Measurements from ENCODE around the gene SLC25A39.

Gene SLC25A39

DNA sequence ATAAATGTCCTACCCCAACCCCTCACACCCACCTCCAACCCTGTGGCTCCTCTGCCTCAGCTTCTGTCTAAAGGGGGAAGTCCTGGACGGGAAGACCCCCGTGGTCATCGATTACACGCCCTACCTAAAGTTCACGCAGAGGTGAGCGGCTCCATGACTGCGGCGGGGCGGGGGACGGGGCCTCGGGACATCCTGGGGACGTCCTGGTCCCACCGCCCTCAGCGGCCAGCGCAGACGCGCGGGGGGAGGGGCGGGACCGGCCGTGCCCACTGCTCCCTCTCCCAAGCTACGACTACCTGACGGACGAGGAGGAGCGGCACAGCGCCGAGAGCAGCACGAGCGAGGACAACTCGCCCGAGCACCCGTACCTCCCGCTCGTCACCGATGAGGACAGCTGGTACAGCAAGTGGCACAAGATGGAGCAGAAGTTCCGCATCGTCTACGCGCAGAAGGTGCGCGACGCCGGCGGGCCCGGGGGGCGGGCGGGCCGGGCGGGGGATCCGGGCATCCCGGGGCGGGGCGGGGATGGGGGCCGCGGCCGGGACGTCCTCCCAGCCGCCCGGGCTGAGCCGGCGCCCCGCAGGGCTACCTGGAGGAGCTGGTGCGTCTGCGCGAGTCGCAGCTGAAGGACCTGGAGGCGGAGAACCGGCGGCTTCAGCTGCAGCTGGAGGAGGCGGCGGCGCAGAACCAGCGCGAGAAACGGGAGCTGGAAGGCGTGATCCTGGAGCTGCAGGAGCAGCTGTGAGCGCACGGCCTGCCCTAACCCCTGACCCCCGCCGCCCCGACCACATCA lies 9.6 kb downstream of the SLC25A39 start:
- TF ChIP-seq, protein P1, sequence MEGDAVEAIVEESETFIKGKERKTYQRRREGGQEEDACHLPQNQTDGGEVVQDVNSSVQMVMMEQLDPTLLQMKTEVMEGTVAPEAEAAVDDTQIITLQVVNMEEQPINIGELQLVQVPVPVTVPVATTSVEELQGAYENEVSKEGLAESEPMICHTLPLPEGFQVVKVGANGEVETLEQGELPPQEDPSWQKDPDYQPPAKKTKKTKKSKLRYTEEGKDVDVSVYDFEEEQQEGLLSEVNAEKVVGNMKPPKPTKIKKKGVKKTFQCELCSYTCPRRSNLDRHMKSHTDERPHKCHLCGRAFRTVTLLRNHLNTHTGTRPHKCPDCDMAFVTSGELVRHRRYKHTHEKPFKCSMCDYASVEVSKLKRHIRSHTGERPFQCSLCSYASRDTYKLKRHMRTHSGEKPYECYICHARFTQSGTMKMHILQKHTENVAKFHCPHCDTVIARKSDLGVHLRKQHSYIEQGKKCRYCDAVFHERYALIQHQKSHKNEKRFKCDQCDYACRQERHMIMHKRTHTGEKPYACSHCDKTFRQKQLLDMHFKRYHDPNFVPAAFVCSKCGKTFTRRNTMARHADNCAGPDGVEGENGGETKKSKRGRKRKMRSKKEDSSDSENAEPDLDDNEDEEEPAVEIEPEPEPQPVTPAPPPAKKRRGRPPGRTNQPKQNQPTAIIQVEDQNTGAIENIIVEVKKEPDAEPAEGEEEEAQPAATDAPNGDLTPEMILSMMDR (IDR thresholded peaks at IDR 0.05; ENCODE audit: control insufficient read depth, insufficient read depth, low read depth, low read length, missing control alignments), result no peak
- H3K4me3 ChIP-seq (ENCODE audit: control insufficient read depth, low read depth, low read length), result peak overlapping the region; percentile 10
- DNase-seq (ENCODE audit: low read depth), result no peak

GRCh38 chr17:44314524-44314868 lies 10.1 kb downstream of the SLC25A39 start:
- TF ChIP-seq, protein P1 (IDR thresholded peaks at IDR 0.05; ENCODE audit: control insufficient read depth, insufficient read depth, low read depth, low read length, missing control alignments), result no peak
- no peak overlapping the region for H3K4me3 ChIP-seq (ENCODE audit: control insufficient read depth, low read depth, low read length)
- DNase-seq (ENCODE audit: low read depth), result no peak

DNA sequence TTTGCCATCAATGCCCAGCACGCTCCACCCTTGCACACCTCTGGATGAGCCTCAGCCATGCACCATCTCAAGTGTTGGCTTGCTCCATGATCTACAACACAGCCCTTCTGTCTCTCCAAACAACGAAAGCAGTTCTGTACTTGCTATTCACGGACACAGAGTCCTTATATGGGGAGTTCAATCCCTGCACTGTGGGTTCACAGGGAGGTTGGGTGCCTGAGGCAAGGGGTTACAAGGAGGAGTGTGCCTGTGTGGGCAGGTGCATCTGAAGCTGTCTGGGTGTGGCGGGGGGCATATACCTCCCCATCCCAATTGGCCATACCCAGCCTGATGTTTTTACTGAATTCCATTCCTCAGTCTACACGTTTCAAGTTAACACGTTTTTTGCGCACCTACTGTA lies 10.6 kb downstream of the SLC25A39 start:
- no peak for DNase-seq (ENCODE audit: low read depth)
- H3K4me3 ChIP-seq (ENCODE audit: control insufficient read depth, low read depth, low read length), result no peak overlapping the region
- TF ChIP-seq, protein P1 (IDR thresholded peaks at IDR 0.05; ENCODE audit: control insufficient read depth, insufficient read depth, low read depth, low read length, missing control alignments), result no peak

- TF ChIP-seq, protein P1 (IDR thresholded peaks at IDR 0.05; ENCODE audit: control insufficient read depth, insufficient read depth, low read depth, low read length, missing control alignments), result no peak
- DNase-seq (ENCODE audit: low read depth), result no peak
- no peak overlapping the region for H3K4me3 ChIP-seq (ENCODE audit: control insufficient read depth, low read depth, low read length)
Measured at GRCh38 chr17:44312396-44313104, 12.1 kb downstream of the SLC25A39 start.

DNA sequence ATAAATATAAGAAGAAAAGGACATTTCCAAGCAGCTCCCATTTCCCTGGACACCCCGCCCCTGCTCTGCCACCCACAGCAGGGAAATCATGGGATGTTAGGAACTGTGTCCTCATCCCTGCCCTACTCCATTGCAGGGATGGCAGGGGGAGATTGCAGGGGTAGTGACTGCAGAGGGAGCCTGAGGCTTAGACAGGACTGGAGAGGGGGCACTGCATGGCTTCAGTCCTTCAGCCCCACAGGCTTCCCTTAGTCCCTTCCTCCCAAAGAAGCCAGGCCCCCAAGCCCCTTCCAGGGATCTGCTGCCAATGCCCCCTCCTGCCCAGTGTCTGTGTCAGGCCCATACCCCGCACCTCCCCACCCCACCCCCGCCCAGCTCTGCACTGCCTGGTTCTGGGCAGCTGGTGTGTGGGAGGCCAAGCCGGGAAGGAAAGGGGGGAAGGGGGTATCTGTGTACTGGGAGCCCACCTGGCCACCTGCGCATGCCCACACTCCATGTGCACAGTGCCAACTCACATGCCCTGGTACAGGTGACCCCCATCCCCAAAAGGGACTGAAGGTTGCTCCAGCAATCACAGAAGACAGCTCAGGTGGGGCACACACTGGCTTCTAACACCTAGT lies 13.0 kb downstream of the SLC25A39 start:
- TF ChIP-seq, protein P1 (IDR thresholded peaks at IDR 0.05; ENCODE audit: control insufficient read depth, insufficient read depth, low read depth, low read length, missing control alignments), result no peak
- DNase-seq (ENCODE audit: low read depth), result no peak
- no peak overlapping the region for H3K4me3 ChIP-seq (ENCODE audit: control insufficient read depth, low read depth, low read length)

GRCh38 chr17:44310609-44311376 lies 13.8 kb downstream of the SLC25A39 start:
- TF ChIP-seq, protein P1 (IDR thresholded peaks at IDR 0.05; ENCODE audit: control insufficient read depth, insufficient read depth, low read depth, low read length, missing control alignments), result no peak
- no peak for DNase-seq (ENCODE audit: low read depth)
- H3K4me3 ChIP-seq (ENCODE audit: control insufficient read depth, low read depth, low read length), result no peak overlapping the region

Data from AG09309 (cell line).